Heart left ventricle (tissue), 16 donors: ENCODE data around the gene TMEM163. TPM values are rescaled to one million over a fixed set of nuclear protein-coding genes. Genes with fewer than 3 reads are reported as not detected.
A peak's percentile ranks its signal among the peaks of the same experiment; 100 is the strongest.

Source experiments
- ATAC-seq, 4 donors: fragments of 200-7000 bp; cut with Tn5 transposase; one replicate each; pipeline ENCODE4 v1.9.1; 2020 to 2022; ENCODE audit warnings: moderate library complexity in 4 of 4, mild to moderate bottlenecking in 3 of 4, moderate number of reproducible peaks in 1 of 4
- DNase-seq, 5 donors: peaks; one replicate each; pipeline ENCODE4 v3.0.0-alpha.2; 2020
- H3K27ac ChIP-seq, 12 donors: fragments of 200-600 bp; sonication (generic) in 4 of 12; one replicate each; pipeline versions ENCODE4 v1.5.0 to v1.8.0; 2016 to 2022; ENCODE audit warnings: mild to moderate bottlenecking in 2 of 12
- H3K27me3 ChIP-seq, 9 donors: fragments of 200-600 bp; sonication (generic) in 2 of 9; one replicate each; pipeline versions ENCODE4 v1.5.1 to v1.8.0; 2016 to 2022; ENCODE audit warnings: mild to moderate bottlenecking in 3 of 9
- H3K36me3 ChIP-seq, 9 donors: fragments of 200-600 bp; sonication (generic) in 2 of 9; one replicate each; pipeline versions ENCODE4 v1.5.0 to v1.8.0; 2018 to 2022; ENCODE audit warnings: mild to moderate bottlenecking in 2 of 9
- H3K4me1 ChIP-seq, 12 donors: fragments of 200-600 bp; sonication (generic) in 4 of 12; one replicate each; pipeline versions ENCODE4 v1.5.0 to v1.8.0; 2016 to 2022; ENCODE audit warnings: mild to moderate bottlenecking in 3 of 12
- H3K4me3 ChIP-seq, 12 donors: fragments of 200-600 bp; sonication (generic) in 4 of 12; one replicate each; pipeline versions ENCODE4 v1.5.0 to v1.8.0; 2017 to 2022; ENCODE audit warnings: mild to moderate bottlenecking in 9 of 12, moderate library complexity in 4 of 12
- H3K9me3 ChIP-seq, 12 donors: fragments of 200-600 bp; sonication (generic) in 4 of 12; one replicate each; pipeline versions ENCODE4 v1.5.0 to v1.8.0; 2016 to 2022; ENCODE audit warnings: mild to moderate bottlenecking in 1 of 12
- POLR2A ChIP-seq, 2 donors: fragments of 450-650 bp; IDR thresholded peaks; one replicate each; pipeline ENCODE4 v1.6.1; 2017; ENCODE audit warnings: antibody characterized with exemption in 2 of 2, mild to moderate bottlenecking in 2 of 2, moderate library complexity in 2 of 2
- WGBS, 4 donors: extraction: QIAGEN DNeasy Blood & Tissue Kit in 2 of 4; methylation state at CpG; one replicate each; pipeline versions ENCODE4 v1.1.5 to v1.1.7; 2013 to 2018; 5-methylcytosine and 5-hydroxymethylcytosine counted together
- intact Hi-C, 10 donors: fragments of 100-400 bp; cut with DNase I; formaldehyde crosslinking; loops; one replicate each; pipeline versions ENCODE4 v1.11.1 to v1.14.2; 2022
- polyA plus RNA-seq, 2 donors: library from polyadenylated mRNA; stranded (reverse); fragments of 200-250 nt; gene quantifications; one replicate each; pipeline ENCODE4 v1.2.3, GENCODE V29; 2013
- total RNA-seq, 9 donors: library from RNA; depleted of rRNA in 2 of 9; stranded (reverse); fragments of >200 nt in 2 of 9; fragmentation: NEBNext Ultra II Directional in 3 of 9; extraction: Animal tissue kit (Norgen Biotek cat#: 25700) in 3 of 9; gene quantifications; one replicate each; pipeline versions ENCODE4 v1.1.0 to v1.2.4, GENCODE V29; 2016 to 2023
- TF ChIP-seq, protein P1 (sequence below), 12 donors: fragments of 200-600 bp; sonication (generic) in 4 of 12; IDR thresholded peaks; one replicate each; pipeline versions ENCODE4 v1.5.0 to v1.8.0; 2018 to 2022; ENCODE audit warnings: antibody characterized with exemption in 12 of 12, mild to moderate bottlenecking in 5 of 12
- donor health status: ischemic (EF 13 %, LVEDD 7.1; RV severe dilation, severe dysfunction).
- donor health status: healthy with polysubstance abuse.
- donor health status: DM: no; HTN: yes; CAD: no.
- donor health status: DM: no; HTN: no; CAD: no.
- donor health status: ischemic (EF 25% LVEDD 6.9; RV normal size, moderate dysfunction).
- donor health status: ischemic (EF 25% LVEDD 5.7; RV mildly dilated, moderate dysfunction).
- donor health status: healthy.
- donor health status: DM: yes; HTN: yes; CAD: no.
- donor health status: ischemic (EF 35%, LVEDD 5.7; RV mildly dilated, moderate dysfunction).
- donor health status: nonischemic (EF 11% LVEDD 7.7; RV severe dilation, severe dysfunction).
- donor health status: DM: yes; HTN: yes; CAD: no.
- donor health status: PGD.
- donor health status: ischemic (EF 29% LVEDD 5.4; RV normal size, mild dysfunction).
- donor health status: nonischemic (EF 23%, LVEDD 6.1; RV moderate dilation, normal function).

Gene TMEM163
- total and polyA plus RNA-seq, 11 donors = 0.14 to 1.4 (median 0.47) TPM

- Histone ChIP-seq H3K9me3 (peaks cover 0 to 7% (median 0%) of the 10 kb centered on the region in 12 donors), H3K4me1 (peaks cover 0 to 11% (median 0%) of the 10 kb centered on the region in 12 donors), H3K27me3 (no peaks in the 10 kb centered on the region), H3K4me3 (no peak overlapping the region), H3K36me3 (no peaks in the 10 kb centered on the region), H3K27ac (no peak overlapping the region)
- TF ChIP-seq POLR2A (IDR thresholded peaks at IDR 0.05) = no peak
- TF ChIP-seq, protein P1, sequence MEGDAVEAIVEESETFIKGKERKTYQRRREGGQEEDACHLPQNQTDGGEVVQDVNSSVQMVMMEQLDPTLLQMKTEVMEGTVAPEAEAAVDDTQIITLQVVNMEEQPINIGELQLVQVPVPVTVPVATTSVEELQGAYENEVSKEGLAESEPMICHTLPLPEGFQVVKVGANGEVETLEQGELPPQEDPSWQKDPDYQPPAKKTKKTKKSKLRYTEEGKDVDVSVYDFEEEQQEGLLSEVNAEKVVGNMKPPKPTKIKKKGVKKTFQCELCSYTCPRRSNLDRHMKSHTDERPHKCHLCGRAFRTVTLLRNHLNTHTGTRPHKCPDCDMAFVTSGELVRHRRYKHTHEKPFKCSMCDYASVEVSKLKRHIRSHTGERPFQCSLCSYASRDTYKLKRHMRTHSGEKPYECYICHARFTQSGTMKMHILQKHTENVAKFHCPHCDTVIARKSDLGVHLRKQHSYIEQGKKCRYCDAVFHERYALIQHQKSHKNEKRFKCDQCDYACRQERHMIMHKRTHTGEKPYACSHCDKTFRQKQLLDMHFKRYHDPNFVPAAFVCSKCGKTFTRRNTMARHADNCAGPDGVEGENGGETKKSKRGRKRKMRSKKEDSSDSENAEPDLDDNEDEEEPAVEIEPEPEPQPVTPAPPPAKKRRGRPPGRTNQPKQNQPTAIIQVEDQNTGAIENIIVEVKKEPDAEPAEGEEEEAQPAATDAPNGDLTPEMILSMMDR (IDR thresholded peaks at IDR 0.05) = no peak
- DNase-seq (no peak), ATAC-seq (no peak)
- 86 to 88% (median 86%) methylated on average over 3 of the region's 3 CpGs for WGBS, 4 donors
- intact Hi-C loops = no loop called here
Measured at GRCh38 chr2:134685967-134686366, 32.8 kb downstream of the TMEM163 start.

- H3K36me3 ChIP-seq = no peaks in the 10 kb centered on the region
- 34 to 63% (median 40%) methylated on average over 2 of the region's 2 CpGs for WGBS, 4 donors
- no peaks in the 10 kb centered on the region for H3K27me3 ChIP-seq
- H3K27ac ChIP-seq = no peak overlapping the region
- TF ChIP-seq, protein P1 (IDR thresholded peaks at IDR 0.05) = no peak
- no peak for TF ChIP-seq POLR2A (IDR thresholded peaks at IDR 0.05)
- peak in 3 of 4 donors; percentile 29 to 49 (median 49) for ATAC-seq
- H3K4me1 ChIP-seq = peaks cover 0 to 25% (median 0%) of the 10 kb centered on the region in 12 donors
- no peak for DNase-seq
- peaks cover 0 to 7% (median 0%) of the 10 kb centered on the region in 12 donors for H3K9me3 ChIP-seq
- intact Hi-C loops = no loop called here
- no peak overlapping the region for H3K4me3 ChIP-seq
Measured at GRCh38 chr2:134683561-134684112, 35.2 kb downstream of the TMEM163 start.

GRCh38 chr2:134682726-134683125 is 36.1 kb downstream of the TMEM163 start:
- Histone ChIP-seq H3K4me3 (no peak overlapping the region), H3K27me3 (no peaks in the 10 kb centered on the region), H3K36me3 (no peaks in the 10 kb centered on the region), H3K4me1 (peaks cover 0 to 32% (median 7%) of the 10 kb centered on the region in 12 donors), H3K27ac (peak overlapping the region in 1 of 12 donors; percentile 51), H3K9me3 (peaks cover 0 to 7% (median 0%) of the 10 kb centered on the region in 12 donors)
- DNase-seq (no peak), ATAC-seq (peak in 1 of 4 donors; percentile 44)
- TF ChIP-seq, protein P1 (IDR thresholded peaks at IDR 0.05) = no peak
- TF ChIP-seq POLR2A (IDR thresholded peaks at IDR 0.05) = no peak
- WGBS, 4 donors = 9 to 21% (median 18%) methylated on average over 3 of the region's 3 CpGs
- intact Hi-C loops = no loop called here

DNA sequence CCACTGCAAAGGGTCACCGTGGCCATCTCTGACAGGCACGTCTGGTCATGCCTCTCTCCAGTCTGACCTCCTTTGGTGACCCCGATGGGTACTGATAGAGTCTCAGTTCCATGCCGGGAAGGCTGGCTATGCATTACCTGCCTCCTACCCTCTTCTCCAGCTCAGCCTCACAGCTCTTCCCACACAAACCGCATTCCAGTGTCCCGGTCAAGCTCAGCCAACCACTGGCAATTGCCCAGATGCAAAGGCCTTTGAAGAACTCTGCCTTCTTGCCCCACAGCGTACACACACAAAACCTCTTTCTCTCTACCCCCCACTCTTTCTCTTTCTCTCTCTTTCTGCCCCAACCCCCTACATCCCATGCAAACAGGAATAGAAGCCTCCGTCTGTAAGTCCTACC is 37.6 kb downstream of the TMEM163 start:
- DNase-seq (no peak), ATAC-seq (no peak)
- TF ChIP-seq, protein P1 (IDR thresholded peaks at IDR 0.05) = no peak
- TF ChIP-seq POLR2A (IDR thresholded peaks at IDR 0.05) = no peak
- Histone ChIP-seq H3K9me3 (no peaks in the 10 kb centered on the region), H3K4me1 (peaks cover 0 to 43% (median 9%) of the 10 kb centered on the region in 12 donors), H3K36me3 (no peaks in the 10 kb centered on the region), H3K27ac (no peak overlapping the region), H3K4me3 (no peak overlapping the region), H3K27me3 (no peaks in the 10 kb centered on the region)
- WGBS, 4 donors = 71 to 79% (median 76%) methylated on average over 8 of the region's 8 CpGs
- intact Hi-C loops = no loop called here
